HG03039 (cell line): ENCODE results near the gene TCF4.

ENCODE experiments used
- ATAC-seq: cut with Tn5 transposase; IDR thresholded peaks from one replicate; pipeline ENCODE4 v1.9.1; 2021; ENCODE audit warnings: mild to moderate bottlenecking, moderate library complexity; ENCODE audit not compliant: unreplicated experiment

Gene TCF4

GRCh38 chr18:55398858-55399257, 189.1 kb downstream of the TCF4 start:
- no peak for ATAC-seq

- ATAC-seq, result no peak
These were observed 191.0 kb downstream of the TCF4 start for GRCh38 chr18:55396979-55397378.

DNA sequence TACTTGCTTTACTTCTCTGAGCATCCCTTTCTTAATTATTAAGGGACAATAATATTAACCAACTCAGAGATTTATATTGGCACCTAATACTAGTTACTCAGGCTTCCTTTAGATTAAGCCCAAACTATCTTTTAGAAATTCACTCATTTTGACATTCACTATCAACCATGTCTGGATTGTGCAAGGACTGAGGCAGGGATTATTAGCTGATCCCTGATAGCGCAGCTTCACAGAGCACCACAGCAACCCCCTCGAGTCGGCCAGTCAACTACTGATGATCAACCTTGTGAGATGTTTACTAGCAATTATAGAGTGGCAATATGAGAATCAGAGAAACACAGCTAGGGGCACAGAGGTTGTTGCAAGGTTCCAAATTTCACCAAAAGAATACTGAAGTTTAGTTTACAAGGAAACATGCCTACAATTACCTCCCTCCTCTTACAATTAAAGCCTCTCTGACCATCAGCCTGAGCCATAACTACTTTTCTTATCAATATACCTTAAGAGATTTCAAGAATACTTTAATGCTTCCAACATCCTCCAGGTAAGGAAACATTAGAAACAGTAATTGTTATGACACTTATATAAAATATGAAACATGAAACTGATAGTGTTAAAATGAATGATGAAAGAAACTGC, 191.6 kb downstream of the TCF4 start:
- no peak for ATAC-seq

- ATAC-seq, result no peak
These were observed 192.2 kb downstream of the TCF4 start for GRCh38 chr18:55395799-55396198.

- no peak for ATAC-seq
These were observed 197.1 kb downstream of the TCF4 start for GRCh38 chr18:55390898-55391297.

DNA sequence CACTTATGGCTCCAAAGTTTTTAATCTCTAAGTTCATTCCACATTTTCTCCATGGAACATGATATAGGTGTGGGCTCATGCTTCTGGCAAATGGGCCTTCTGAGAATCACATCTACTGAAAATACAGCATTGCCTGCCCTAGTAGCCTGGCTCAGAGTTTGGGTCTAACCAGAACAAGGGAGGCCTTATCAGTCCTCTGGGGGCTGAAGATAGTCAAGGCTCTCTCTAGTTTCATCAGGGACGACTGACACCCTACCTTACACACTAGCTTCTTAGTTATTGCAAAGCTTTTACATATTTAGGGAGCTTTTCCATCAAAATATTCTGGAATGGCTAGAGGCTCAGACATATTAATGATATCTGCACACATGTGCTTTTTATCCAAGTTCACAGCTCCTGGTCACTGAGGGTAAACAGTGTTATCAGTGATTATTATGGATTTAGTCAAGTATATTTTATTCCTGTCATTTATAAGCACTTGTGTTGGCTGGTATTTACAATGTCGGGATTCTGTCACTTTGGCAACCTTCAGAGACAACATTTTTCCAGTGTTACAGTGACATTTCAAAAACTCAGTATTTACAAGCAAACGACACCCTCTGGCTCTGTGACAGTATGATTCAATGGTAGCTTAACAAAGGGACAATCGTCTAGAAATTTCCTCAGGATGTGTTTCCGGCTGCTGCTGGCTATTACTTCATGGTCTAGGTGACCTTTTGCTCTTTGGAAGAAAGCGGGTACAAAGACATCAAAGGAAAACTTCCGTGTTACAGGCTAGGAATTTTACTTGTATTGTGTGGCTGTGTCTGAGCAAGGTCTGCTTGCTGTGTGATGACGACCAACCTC, 200.6 kb downstream of the TCF4 start:
- no peak for ATAC-seq

DNA sequence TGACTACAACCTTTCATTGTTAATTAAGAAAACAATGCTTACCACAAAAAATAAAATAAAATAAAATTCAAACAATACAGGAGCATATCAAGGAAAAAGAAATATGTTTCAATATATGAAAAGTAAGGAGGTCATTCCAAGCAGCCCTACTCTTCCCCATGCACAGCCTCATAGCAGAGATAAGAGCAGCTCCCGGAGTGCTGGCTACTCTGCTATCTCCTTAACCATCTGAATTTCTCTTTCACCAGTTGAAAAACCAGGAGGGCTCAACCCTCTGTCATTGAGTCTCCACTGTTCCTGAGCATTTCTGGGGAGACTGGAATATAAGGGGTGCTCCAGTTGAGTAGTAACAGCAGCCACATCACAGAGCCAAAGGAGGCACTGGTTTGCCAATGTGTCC, 201.4 kb downstream of the TCF4 start:
- no peak for ATAC-seq

- no peak for ATAC-seq
These were observed 202.2 kb downstream of the TCF4 start for GRCh38 chr18:55385770-55386169.

DNA sequence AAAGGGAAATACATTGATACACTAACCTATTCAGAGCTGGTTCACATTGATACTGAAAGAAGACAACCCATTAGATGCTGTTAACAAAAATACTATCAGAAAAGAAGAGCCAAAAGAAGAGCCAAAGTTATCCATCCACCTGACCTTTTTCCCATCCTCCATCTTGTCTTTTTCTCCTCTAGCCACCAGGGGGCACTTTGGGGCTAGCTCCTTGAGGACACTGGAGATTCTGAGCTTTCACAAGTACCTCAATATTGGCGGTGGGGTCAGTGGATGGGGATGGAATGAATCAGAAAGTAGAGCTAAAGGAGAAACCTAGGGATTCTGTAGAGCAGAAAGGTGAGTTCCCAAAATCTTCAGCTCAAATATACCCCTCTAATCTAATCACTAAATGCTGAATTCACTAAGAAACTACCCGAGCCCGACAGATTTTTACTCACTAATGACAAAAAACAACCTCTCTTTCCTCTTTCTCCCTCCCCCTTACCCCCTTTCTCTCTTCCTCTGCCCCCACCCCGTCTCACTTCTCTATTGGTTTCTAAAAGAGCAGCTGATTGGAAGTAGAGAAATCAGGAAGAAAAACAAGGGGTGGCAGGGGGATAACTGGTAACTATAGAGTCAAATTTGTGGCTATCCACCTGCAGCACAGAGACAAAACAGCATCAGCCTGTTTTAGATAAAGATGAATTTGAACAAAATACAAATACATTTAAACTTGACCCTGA, 203.3 kb downstream of the TCF4 start:
- ATAC-seq, result no peak

DNA sequence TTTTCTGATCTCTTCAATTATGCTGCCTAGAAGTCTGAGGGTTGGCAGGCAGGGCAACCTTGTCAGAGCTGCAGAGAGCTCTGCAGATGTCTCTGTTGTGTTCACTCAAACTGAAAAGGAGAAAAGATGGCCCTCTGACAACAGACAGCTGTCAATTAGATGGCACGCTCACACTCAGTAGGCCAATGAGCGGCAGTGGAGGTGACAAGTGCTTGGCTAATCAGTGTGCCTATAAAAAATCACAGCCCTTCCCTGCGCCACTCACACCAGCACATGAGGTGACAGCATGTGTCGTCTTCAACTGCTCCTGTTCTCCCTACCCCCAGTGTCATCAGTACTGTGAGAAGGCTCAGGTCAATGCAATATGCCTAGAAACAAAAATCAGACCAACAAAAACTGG, 203.9 kb downstream of the TCF4 start:
- no peak for ATAC-seq

DNA sequence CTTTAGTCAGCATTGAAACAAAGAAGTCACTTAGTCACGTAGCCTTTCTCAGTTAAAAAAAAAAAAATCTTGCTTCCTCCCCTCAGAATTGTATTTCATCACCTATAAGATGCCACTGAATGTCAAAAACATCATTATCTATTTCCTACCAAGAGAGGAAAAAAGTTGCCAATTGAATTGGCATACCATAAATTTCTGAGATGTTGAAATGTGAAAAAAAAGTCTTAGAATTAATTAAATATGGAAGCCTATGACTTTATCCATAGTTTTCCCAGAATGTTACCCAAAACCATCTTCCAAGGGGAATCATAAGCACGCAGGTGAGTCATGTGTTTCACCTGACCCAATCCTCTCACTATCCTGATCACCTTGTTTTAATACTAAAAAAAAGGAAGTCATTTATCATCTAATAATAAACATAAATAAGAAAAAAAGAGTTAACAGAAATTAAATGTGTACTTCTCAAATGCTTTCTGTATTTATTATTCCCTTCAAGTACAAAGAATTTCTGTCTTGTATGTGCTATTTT, 205.7 kb downstream of the TCF4 start:
- no peak for ATAC-seq

GRCh38 chr18:55381277-55381676, 206.7 kb downstream of the TCF4 start:
- no peak for ATAC-seq

- ATAC-seq, result no peak
These were observed 207.4 kb downstream of the TCF4 start for GRCh38 chr18:55380589-55380988.

DNA sequence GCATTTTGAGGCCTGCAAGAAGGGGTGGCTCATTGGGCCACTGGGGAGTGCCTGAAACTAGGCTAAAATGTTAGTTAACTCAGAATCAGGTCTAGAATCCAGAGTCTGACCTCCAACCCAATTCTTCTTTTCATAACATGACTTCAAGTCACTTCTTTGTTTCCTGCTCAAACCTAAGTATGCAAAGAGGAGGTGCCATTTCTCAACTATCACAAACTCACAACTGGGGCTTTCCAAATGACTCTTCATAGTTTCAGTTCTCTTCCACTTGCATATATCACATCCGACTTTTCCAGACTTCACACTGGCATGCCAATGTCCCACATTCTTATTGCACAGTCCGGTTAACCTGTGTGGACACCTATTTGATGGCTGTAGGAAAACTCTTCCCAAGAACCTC, 211.6 kb downstream of the TCF4 start:
- peak; percentile 93 for ATAC-seq

DNA sequence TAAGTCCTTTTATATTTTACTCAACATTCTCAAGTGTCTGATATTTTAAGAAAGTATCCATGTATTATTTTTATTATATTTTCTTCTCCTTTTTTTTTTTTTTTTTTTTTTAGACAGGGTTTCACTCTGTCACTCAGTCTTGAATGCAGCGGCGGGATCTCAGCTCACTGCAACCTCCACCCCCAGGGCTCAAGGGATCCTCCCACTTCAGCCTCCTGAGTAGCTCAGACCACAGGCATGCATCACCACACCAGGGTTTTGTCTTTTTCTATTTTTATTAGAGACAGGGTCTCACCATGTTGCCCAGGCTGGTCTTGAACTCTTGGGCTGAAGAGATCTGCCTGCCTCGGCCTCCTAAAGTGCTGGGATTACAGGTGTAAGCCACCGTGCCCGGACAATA, 212.1 kb downstream of the TCF4 start:
- peak; percentile 11 for ATAC-seq

GRCh38 chr18:55374741-55375140, 213.3 kb downstream of the TCF4 start:
- no peak for ATAC-seq

DNA sequence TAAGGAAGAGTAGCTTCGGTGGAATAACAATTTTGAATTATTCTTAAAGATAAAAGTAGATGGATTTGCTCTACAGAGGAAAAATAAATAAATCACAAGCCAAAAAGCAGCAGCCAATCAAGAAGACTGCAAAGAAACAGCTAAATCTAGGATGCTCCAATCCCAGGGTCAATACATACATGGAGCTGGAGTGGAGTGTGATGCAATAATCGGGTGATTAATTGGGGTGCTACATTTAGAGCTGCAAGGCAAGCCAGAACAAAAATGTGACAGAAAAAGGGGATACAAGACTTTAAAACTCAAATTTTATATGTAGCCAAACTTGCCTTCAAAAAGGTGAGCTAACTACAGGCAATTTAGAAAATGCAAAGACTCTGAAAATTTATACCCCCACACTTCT, 215.8 kb downstream of the TCF4 start:
- no peak for ATAC-seq

DNA sequence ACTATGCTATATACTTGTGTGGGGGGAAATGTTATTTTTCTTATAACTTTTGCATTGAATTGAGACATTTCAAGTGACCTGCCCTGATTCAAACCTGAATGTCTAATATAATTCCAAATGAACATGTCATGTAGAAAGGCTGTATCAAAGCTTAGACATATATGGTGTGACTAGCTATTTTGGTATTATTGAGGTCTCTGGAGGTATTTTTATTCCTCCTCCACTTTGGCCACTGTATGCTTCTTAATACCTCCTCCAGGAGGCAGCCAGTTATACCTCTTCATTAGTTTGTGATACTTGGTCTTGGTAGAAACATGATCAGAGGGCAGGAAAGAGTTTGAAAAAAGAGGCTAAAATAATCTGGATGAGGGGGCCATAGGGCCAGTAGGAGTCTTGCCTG, 217.1 kb downstream of the TCF4 start:
- ATAC-seq, result no peak

DNA sequence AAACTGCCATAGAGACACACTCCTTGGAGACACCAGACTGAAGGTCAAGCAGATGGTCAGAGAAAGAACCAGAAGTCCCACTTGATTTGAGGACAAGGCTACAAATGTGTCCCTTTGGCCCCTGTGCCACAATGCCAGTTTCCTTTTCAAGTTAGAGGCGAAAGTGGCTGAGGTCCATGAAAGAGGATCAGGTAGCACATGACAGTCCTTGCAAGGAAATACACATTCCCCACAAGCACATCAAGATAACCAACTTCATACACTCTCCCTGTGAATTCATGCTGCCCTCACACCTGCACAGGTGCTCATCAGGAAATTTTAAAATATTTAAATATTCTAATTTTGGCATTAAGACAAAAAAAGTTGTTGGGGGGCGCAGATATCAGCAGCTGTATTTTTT, 218.6 kb downstream of the TCF4 start:
- ATAC-seq, result no peak

DNA sequence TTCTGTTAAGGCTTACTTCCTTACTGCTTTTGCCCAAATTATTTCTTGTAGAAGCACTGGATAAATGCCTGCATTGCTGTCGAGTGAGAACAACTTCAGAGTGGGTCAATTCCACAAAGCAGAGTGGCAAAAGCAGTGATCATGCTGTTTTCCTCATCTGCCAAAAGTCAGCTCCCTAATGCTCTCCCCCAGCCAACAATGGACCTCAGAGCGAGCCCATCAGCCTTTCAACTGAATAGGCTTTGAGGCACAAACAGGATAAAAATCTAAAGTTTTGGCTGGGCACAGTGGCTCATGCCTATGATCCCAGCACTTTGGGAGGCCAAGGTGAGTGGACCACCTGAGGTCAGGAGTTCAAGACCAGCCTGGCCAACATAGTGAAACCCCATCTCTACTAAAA, 222.7 kb downstream of the TCF4 start:
- no peak for ATAC-seq

GRCh38 chr18:55362303-55362702, 225.7 kb downstream of the TCF4 start:
- no peak for ATAC-seq
